HG03432 (cell line): ENCODE measurements around the gene EFHC2.

Experiments
- ATAC-seq: cut with Tn5 transposase; IDR thresholded peaks from one replicate; pipeline ENCODE4 v1.9.1; 2021; ENCODE audit warnings: mild to moderate bottlenecking, moderate library complexity; ENCODE audit not compliant: unreplicated experiment

Gene EFHC2

GRCh38 chrX:44343412-44344141 is at the start of gene EFHC2:
Gene EFHC2, minus strand, starts transcription at chrX:44343672. Its CDS starts 84 bp downstream, at chrX:44343588.
- ATAC-seq, result peak; percentile 39

- ATAC-seq, result no peak
Measured at GRCh38 chrX:44392767-44393166, 49.3 kb upstream of the EFHC2 start.

- ATAC-seq, result no peak
Measured at GRCh38 chrX:44384688-44385338, 41.3 kb upstream of the EFHC2 start.

GRCh38 chrX:44382871-44383270 is 39.4 kb upstream of the EFHC2 start:
- no peak for ATAC-seq

GRCh38 chrX:44352758-44353157 is 9.3 kb upstream of the EFHC2 start:
- ATAC-seq, result no peak

GRCh38 chrX:44349561-44349960 is 6.1 kb upstream of the EFHC2 start:
- ATAC-seq, result no peak

- ATAC-seq, result no peak
Measured at GRCh38 chrX:44344687-44345086, 1.2 kb upstream of the EFHC2 start.

GRCh38 chrX:44344194-44344593 is 722 bp upstream of the EFHC2 start:
- no peak for ATAC-seq

GRCh38 chrX:44342866-44343265 is 606 bp downstream of the EFHC2 start:
- ATAC-seq, result no peak

- ATAC-seq, result no peak
Measured at GRCh38 chrX:44338361-44338760, 5.1 kb downstream of the EFHC2 start.

GRCh38 chrX:44332437-44332836 is 11.0 kb downstream of the EFHC2 start:
- no peak for ATAC-seq

- ATAC-seq, result no peak
Measured at GRCh38 chrX:44330227-44330626, 13.2 kb downstream of the EFHC2 start.

- ATAC-seq, result no peak
Measured at GRCh38 chrX:44319550-44319949, 23.9 kb downstream of the EFHC2 start.

- ATAC-seq, result no peak
Measured at GRCh38 chrX:44317181-44317580, 26.3 kb downstream of the EFHC2 start.

GRCh38 chrX:44314808-44315207 is 28.7 kb downstream of the EFHC2 start:
- ATAC-seq, result no peak

GRCh38 chrX:44314259-44314734 is 29.2 kb downstream of the EFHC2 start:
- ATAC-seq, result no peak

GRCh38 chrX:44312421-44312820 is 31.1 kb downstream of the EFHC2 start:
- no peak for ATAC-seq

- ATAC-seq, result no peak
Measured at GRCh38 chrX:44310227-44310626, 33.2 kb downstream of the EFHC2 start.

GRCh38 chrX:44308869-44309268 is 34.6 kb downstream of the EFHC2 start:
- no peak for ATAC-seq

GRCh38 chrX:44306356-44306755 is 37.1 kb downstream of the EFHC2 start:
- ATAC-seq, result no peak

GRCh38 chrX:44305921-44306320 is 37.6 kb downstream of the EFHC2 start:
- no peak for ATAC-seq

- no peak for ATAC-seq
Measured at GRCh38 chrX:44303119-44303518, 40.4 kb downstream of the EFHC2 start.
